KBM-7 (cell line): ENCODE results near the gene SLC35D3.
"Not testable (repeated sequence)": the region's sequence is repeated elsewhere in the genome, so short reads cannot be mapped to it uniquely, and the experiment has no call there.

ENCODE experiments used
- DNase-seq: peaks from one replicate; pipeline ENCODE4 v3.0.0-alpha.2; 2015
- in situ Hi-C: fragments of 300-500 bp; cut with MboI; formaldehyde crosslinking; loops from 2 replicates; pipeline ENCODE4 v1.14.3; 2020; ENCODE audit warnings: low sequenced_read_pairs, low pct_unique_long_range_greater_than_20kb, mixed read lengths

SLC35D3 gene

GRCh38 chr6:136921381-136921935 is 643 bp upstream of the SLC35D3 start:
- DNase-seq, result peak; percentile 40
- in situ Hi-C loops, result no loop called here

GRCh38 chr6:136922685-136923006 is 545 bp downstream of the SLC35D3 start:
- in situ Hi-C loops, result no loop called here
- DNase-seq, result no peak

- no peak for DNase-seq
- in situ Hi-C loops, result no loop called here
These were observed 1.2 kb downstream of the SLC35D3 start for GRCh38 chr6:136923116-136923953.

- no peak for DNase-seq
These were observed 2.0 kb downstream of the SLC35D3 start for GRCh38 chr6:136923954-136924673.

GRCh38 chr6:136926383-136926782 is 4.3 kb downstream of the SLC35D3 start:
- in situ Hi-C loops, result no loop called here
- DNase-seq, result no peak

More at GRCh38 chr6:136923954-136924673, 2.0 kb downstream of the SLC35D3 start:
- in situ Hi-C loops, result no loop called here

- peak; percentile 52 for DNase-seq
- in situ Hi-C loops, result no loop called here
These were observed 5.2 kb downstream of the SLC35D3 start for GRCh38 chr6:136927292-136927691.

- in situ Hi-C loops, result no loop called here
- no peak for DNase-seq
These were observed 8.4 kb downstream of the SLC35D3 start for GRCh38 chr6:136930528-136930927.

- in situ Hi-C loops, result no loop called here
- DNase-seq, result no peak
These were observed 10.5 kb downstream of the SLC35D3 start for GRCh38 chr6:136932599-136932998.

GRCh38 chr6:136945072-136945471 is 23.0 kb downstream of the SLC35D3 start:
- no peak for DNase-seq
- in situ Hi-C loops, result no loop called here

GRCh38 chr6:136945711-136946121 is 23.6 kb downstream of the SLC35D3 start:
- in situ Hi-C loops, result no loop called here

GRCh38 chr6:136947037-136947436 is 24.9 kb downstream of the SLC35D3 start:
- in situ Hi-C loops, result no loop called here

More at GRCh38 chr6:136945711-136946121, 23.6 kb downstream of the SLC35D3 start:
- peak; percentile 58 for DNase-seq

GRCh38 chr6:136949957-136950356 is 27.9 kb downstream of the SLC35D3 start:
- in situ Hi-C loops, DNase-seq: not testable (repeated sequence)

More at GRCh38 chr6:136947037-136947436, 24.9 kb downstream of the SLC35D3 start:
- DNase-seq, result no peak

- no peak for DNase-seq
- in situ Hi-C loops, result no loop called here
These were observed 28.5 kb downstream of the SLC35D3 start for GRCh38 chr6:136950436-136951126.

- in situ Hi-C loops, result no loop called here
- DNase-seq, result no peak
These were observed 30.7 kb downstream of the SLC35D3 start for GRCh38 chr6:136952714-136953260.

- in situ Hi-C loops, result no loop called here
These were observed 33.0 kb downstream of the SLC35D3 start for GRCh38 chr6:136955123-136955522.

GRCh38 chr6:136956590-136957544 is 34.8 kb downstream of the SLC35D3 start:
- in situ Hi-C loops, result no loop called here
- peak; percentile 89 for DNase-seq

More at GRCh38 chr6:136955123-136955522, 33.0 kb downstream of the SLC35D3 start:
- no peak for DNase-seq

- no peak for DNase-seq
- in situ Hi-C loops, result no loop called here
These were observed 36.1 kb downstream of the SLC35D3 start for GRCh38 chr6:136958168-136958567.

- no peak for DNase-seq
- in situ Hi-C loops, result no loop called here
These were observed 37.4 kb downstream of the SLC35D3 start for GRCh38 chr6:136959471-136959891.
